Aorta (tissue), 5 donors: ENCODE data around the gene MLF2. TPM values are rescaled to one million over a fixed set of nuclear protein-coding genes. Genes with fewer than 3 reads are reported as not detected.

Experiments
- ATAC-seq: fragments of 200-7000 bp; cut with Tn5 transposase; one replicate; pipeline ENCODE4 v1.9.1; 2022; ENCODE audit warnings: moderate library complexity; ENCODE audit not compliant: low FRiP score
- DNase-seq, 2 donors: peaks; one replicate each; pipeline ENCODE4 v3.0.0-alpha.2; 2020
- H3K27ac ChIP-seq, 2 donors: one replicate each; pipeline ENCODE4 v1.5.1; 2013; ENCODE audit warnings: low read length in 2 of 2, mild to moderate bottlenecking in 2 of 2, moderate library complexity in 2 of 2, control low read depth in 1 of 2, inconsistent platforms in 1 of 2, low read depth in 1 of 2
- H3K27me3 ChIP-seq, 2 donors: one replicate each; pipeline ENCODE4 v1.6.1; 2013; ENCODE audit warnings: control low read depth in 1 of 2, low read length in 1 of 2, mild to moderate bottlenecking in 1 of 2, moderate library complexity in 1 of 2; ENCODE audit not compliant: insufficient read depth in 2 of 2, control insufficient read depth in 1 of 2
- H3K36me3 ChIP-seq, 2 donors: one replicate each; pipeline ENCODE4 v1.6.1; 2013; ENCODE audit warnings: control low read depth in 1 of 2, low read length in 1 of 2, mild to moderate bottlenecking in 1 of 2; ENCODE audit not compliant: insufficient read depth in 2 of 2, control insufficient read depth in 1 of 2
- H3K4me1 ChIP-seq, 2 donors: one replicate each; pipeline ENCODE4 v1.6.1; 2013; ENCODE audit warnings: low read length in 2 of 2, control low read depth in 1 of 2, mild to moderate bottlenecking in 1 of 2, moderate library complexity in 1 of 2; ENCODE audit not compliant: insufficient read depth in 2 of 2, control insufficient read depth in 1 of 2
- H3K4me3 ChIP-seq, 2 donors: one replicate each; pipeline ENCODE4 v1.5.1; 2013; ENCODE audit warnings: low read length in 2 of 2, control low read depth in 1 of 2, mild to moderate bottlenecking in 1 of 2
- H3K9me3 ChIP-seq: one replicate; pipeline ENCODE4 v1.6.1; 2013; ENCODE audit warnings: mild to moderate bottlenecking, low read length; ENCODE audit not compliant: control insufficient read depth
- WGBS, 2 donors: extraction: QIAGEN DNeasy Blood & Tissue Kit; methylation state at CpG; one replicate each; pipeline ENCODE4 v1.1.7; 2013; 5-methylcytosine and 5-hydroxymethylcytosine counted together
- intact Hi-C, 2 donors: fragments of 100-400 bp; cut with DNase I; formaldehyde crosslinking; loops; one replicate each; pipeline versions ENCODE4 v1.14.2 to v1.15.0; 2022
- polyA plus RNA-seq, 2 donors: library from polyadenylated mRNA; stranded (reverse); fragments of 200-250 nt; gene quantifications; one replicate each; pipeline ENCODE4 v1.2.3, GENCODE V29; 2013
- total RNA-seq, 2 donors: library from RNA; stranded (reverse); fragmentation: NEBNext Ultra II Directional; extraction: Animal tissue kit (Norgen Biotek cat#: 25700); gene quantifications; one replicate each; pipeline ENCODE4 v1.2.1, GENCODE V29; 2021
- donor health status: healthy with polysubstance abuse.
- donor health status: Bipolar disorder and iron deficiency.
- donor health status: DM: no; HTN: no; CAD: no.
- donor health status: DM: no; HTN: no; CAD: no.
- donor health status: DM: yes; HTN: yes; CAD: no.

MLF2 gene
- total and polyA plus RNA-seq, 4 donors, result 110 to 144 (median 138) TPM

- Histone ChIP-seq H3K4me3 (no peak overlapping the region), H3K36me3 (peaks cover 0 to 5% of the 10 kb centered on the region in 2 donors), H3K9me3 (no peaks in the 10 kb centered on the region), H3K27me3 (no peaks in the 10 kb centered on the region), H3K4me1 (no peaks in the 10 kb centered on the region), H3K27ac (no peak overlapping the region)
- 60% methylated on average over 52 to 60 of the region's 60 CpGs for WGBS, 2 donors
- DNase-seq (no peak), ATAC-seq (no peak)
- intact Hi-C loops, result loop anchor here in 1 of 2 donors (10.0 kb wide), 1 partner anchor 159 kb away; no protein-coding TSS in a partner anchor
Measured at GRCh38 chr12:6773590-6774351, 20.8 kb upstream of the MLF2 start.

GRCh38 chr12:6772726-6773589 is 20.0 kb upstream of the MLF2 start:
- ATAC-seq, result no peak
- whole genome bisulfite sequencing, 2 donors, result 80 to 81% methylated on average over 21 of the region's 21 CpGs

GRCh38 chr12:6772331-6772695 is 19.4 kb upstream of the MLF2 start, which contains the start of gene LAG3:
TSS of gene LAG3 (plus strand) at chr12:6772520. CDS start at chr12:6772853, 333 bp downstream.
- DNase-seq, result peak in 1 of 2 donors; percentile 46
- intact Hi-C loops, result loop anchor here in 1 of 2 donors (10.0 kb wide), 1 partner anchor 158 kb away; no protein-coding TSS in a partner anchor
- Histone ChIP-seq H3K27ac (no peak within 1 kb of the TSS), H3K4me3 (no peak within 1 kb of the TSS), H3K36me3 (peaks cover 0 to 5% of the 10 kb centered on the region in 2 donors), H3K27me3 (no peaks in the 10 kb centered on the region), H3K4me1 (no peaks in the 10 kb centered on the region), H3K9me3 (no peaks in the 10 kb centered on the region)
- 56 to 58% methylated on average over 10 to 15 of the region's 15 CpGs for WGBS, 2 donors
- ATAC-seq, result no peak

More at GRCh38 chr12:6772726-6773589, 20.0 kb upstream of the MLF2 start:
- intact Hi-C loops, result loop anchor here in 1 of 2 donors (10.0 kb wide), 1 partner anchor 158 kb away; no protein-coding TSS in a partner anchor
- H3K9me3 ChIP-seq, result no peaks in the 10 kb centered on the region
- no peak for DNase-seq
- no peak overlapping the region for H3K4me3 ChIP-seq
- H3K27ac ChIP-seq, result no peak overlapping the region
- peaks cover 0 to 5% of the 10 kb centered on the region in 2 donors for H3K36me3 ChIP-seq
- H3K27me3 ChIP-seq, result no peaks in the 10 kb centered on the region
- H3K4me1 ChIP-seq, result no peaks in the 10 kb centered on the region

- Histone ChIP-seq H3K36me3 (peaks cover 0 to 5% of the 10 kb centered on the region in 2 donors), H3K4me3 (no peak overlapping the region), H3K9me3 (no peaks in the 10 kb centered on the region), H3K27ac (no peak overlapping the region), H3K4me1 (no peaks in the 10 kb centered on the region), H3K27me3 (no peaks in the 10 kb centered on the region)
- intact Hi-C loops, result loop anchor here in 1 of 2 donors (10.0 kb wide), 1 partner anchor 157 kb away; no protein-coding TSS in a partner anchor
- 75 to 76% methylated on average over 12 of the region's 12 CpGs for WGBS, 2 donors
- no peak for ATAC-seq
- no peak for DNase-seq
Measured at GRCh38 chr12:6771509-6772330, 18.8 kb upstream of the MLF2 start.

- no peak overlapping the region for H3K27ac ChIP-seq
Measured at GRCh38 chr12:6771091-6771495, 18.2 kb upstream of the MLF2 start.

GRCh38 chr12:6770600-6770999 is 17.7 kb upstream of the MLF2 start:
- intact Hi-C loops, result loop anchor here in 1 of 2 donors (10.0 kb wide), 1 partner anchor 156 kb away; no protein-coding TSS in a partner anchor
- H3K4me1 ChIP-seq, result no peaks in the 10 kb centered on the region
- no peak overlapping the region for H3K27ac ChIP-seq
- DNase-seq, result no peak
- no peak overlapping the region for H3K4me3 ChIP-seq
- WGBS, 2 donors, result 79 to 81% methylated on average over 10 of the region's 10 CpGs
- ATAC-seq, result no peak
- peaks cover 0 to 5% of the 10 kb centered on the region in 2 donors for H3K36me3 ChIP-seq
- no peaks in the 10 kb centered on the region for H3K9me3 ChIP-seq
- no peaks in the 10 kb centered on the region for H3K27me3 ChIP-seq

More at GRCh38 chr12:6771091-6771495, 18.2 kb upstream of the MLF2 start:
- no peaks in the 10 kb centered on the region for H3K27me3 ChIP-seq
- H3K4me1 ChIP-seq, result no peaks in the 10 kb centered on the region
- peaks cover 0 to 5% of the 10 kb centered on the region in 2 donors for H3K36me3 ChIP-seq
- intact Hi-C loops, result loop anchor here in 1 of 2 donors (10.0 kb wide), 1 partner anchor 156 kb away; no protein-coding TSS in a partner anchor
- no peak for ATAC-seq
- H3K9me3 ChIP-seq, result no peaks in the 10 kb centered on the region
- no peak overlapping the region for H3K4me3 ChIP-seq
- 85 to 88% methylated on average over 4 of the region's 4 CpGs for WGBS, 2 donors
- DNase-seq, result peak in 1 of 2 donors; percentile 82

GRCh38 chr12:6770094-6770493 is 17.2 kb upstream of the MLF2 start:
- Histone ChIP-seq H3K27me3 (no peaks in the 10 kb centered on the region), H3K27ac (no peak overlapping the region), H3K4me3 (no peak overlapping the region), H3K9me3 (no peaks in the 10 kb centered on the region), H3K4me1 (no peaks in the 10 kb centered on the region), H3K36me3 (peaks cover 0 to 5% of the 10 kb centered on the region in 2 donors)
- no peak for ATAC-seq
- 78 to 87% methylated on average over 12 of the region's 12 CpGs for WGBS, 2 donors
- no peak for DNase-seq
- intact Hi-C loops, result loop anchor here in 1 of 2 donors (10.0 kb wide), 1 partner anchor 155 kb away; no protein-coding TSS in a partner anchor
